Gastrocnemius medialis (tissue), 4 donors: Measurements from ENCODE around the gene SERPINE1. TPM values are rescaled to one million over a fixed set of nuclear protein-coding genes. Genes with fewer than 3 reads are reported as not detected.

Source experiments
- ATAC-seq, 2 donors: fragments of 150-250 bp; one replicate each; pipeline ENCODE4 v1.9.1; 2016
- DNase-seq, 2 donors: peaks; one replicate each; pipeline ENCODE4 v3.0.0-alpha.2; 2019
- H3K27ac ChIP-seq, 4 donors: fragments of 200-600 bp; sonication (generic); 1 replicate in 1 of 4; 2 replicates in 3 of 4; pipeline ENCODE4 v1.5.1; 2016 to 2018; ENCODE audit warnings: mild to moderate bottlenecking in 2 of 4, moderate library complexity in 1 of 4
- H3K27me3 ChIP-seq, 3 donors: fragments of 200-600 bp; sonication (generic) in 2 of 3; 1 replicate in 1 of 3; 2 replicates in 2 of 3; pipeline versions ENCODE4 v1.5.1 to v1.6.0; 2016 to 2019; ENCODE audit warnings: mild to moderate bottlenecking in 1 of 3, moderate library complexity in 1 of 3
- H3K36me3 ChIP-seq, 2 donors: fragments of 200-600 bp; sonication (generic) in 1 of 2; one replicate each; pipeline ENCODE4 v1.5.1; 2017 to 2018
- H3K4me1 ChIP-seq, 2 donors: fragments of 200-600 bp; sonication (generic) in 1 of 2; one replicate each; pipeline ENCODE4 v1.5.1; 2016 to 2017; ENCODE audit warnings: mild to moderate bottlenecking in 2 of 2
- H3K4me3 ChIP-seq, 4 donors: fragments of 200-600 bp; sonication (generic) in 3 of 4; 1 replicate in 1 of 4; 2 replicates in 3 of 4; pipeline ENCODE4 v1.5.1; 2016 to 2019; ENCODE audit warnings: mild to moderate bottlenecking in 2 of 4
- H3K9me3 ChIP-seq, 3 donors: fragments of 200-600 bp; sonication (generic) in 2 of 3; 1 replicate in 1 of 3; 2 replicates in 2 of 3; pipeline ENCODE4 v1.5.1; 2016 to 2019
- POLR2A ChIP-seq, 2 donors: fragments of 450-650 bp; IDR thresholded peaks; one replicate each; pipeline ENCODE4 v1.6.1; 2017; ENCODE audit warnings: antibody characterized with exemption in 2 of 2, mild to moderate bottlenecking in 2 of 2, moderate library complexity in 2 of 2
- in situ Hi-C, 4 donors: fragments of 200-750 bp; cut with MboI; loops; one replicate each; pipeline versions ENCODE4 v1.15.0 to v1.8.0; 2017; ENCODE audit warnings: low sequenced_read_pairs in 4 of 4
- intact Hi-C: fragments of 100-400 bp; cut with DNase I; formaldehyde crosslinking; loops from one replicate; pipeline ENCODE4 v1.15.1; 2023; ENCODE audit warnings: low total_unique reads
- total RNA-seq, 4 donors: library from RNA; depleted of rRNA; stranded (reverse); fragments of >200 nt; gene quantifications; one replicate each; pipeline versions ENCODE4 v1.1.0 to v1.2.3, GENCODE V29; 2016
- TF ChIP-seq, protein P1 (sequence below), 5 experiments: fragments of 450-650 bp in 3 of 5; fragments of 200-600 bp in 2 of 5; sonication (generic) in 2 of 5; IDR thresholded peaks in 4 of 5; conservative IDR thresholded peaks in 1 of 5; 1 replicate in 4 of 5; 2 replicates in 1 of 5; pipeline ENCODE4 v1.5.1; 2016 to 2019; ENCODE audit warnings: antibody characterized with exemption in 5 of 5, mild to moderate bottlenecking in 3 of 5, moderate library complexity in 3 of 5

Gene SERPINE1
- total RNA-seq, 4 donors from 2014 or later = 5.9 to 21.7 (median 12.3) TPM

DNA sequence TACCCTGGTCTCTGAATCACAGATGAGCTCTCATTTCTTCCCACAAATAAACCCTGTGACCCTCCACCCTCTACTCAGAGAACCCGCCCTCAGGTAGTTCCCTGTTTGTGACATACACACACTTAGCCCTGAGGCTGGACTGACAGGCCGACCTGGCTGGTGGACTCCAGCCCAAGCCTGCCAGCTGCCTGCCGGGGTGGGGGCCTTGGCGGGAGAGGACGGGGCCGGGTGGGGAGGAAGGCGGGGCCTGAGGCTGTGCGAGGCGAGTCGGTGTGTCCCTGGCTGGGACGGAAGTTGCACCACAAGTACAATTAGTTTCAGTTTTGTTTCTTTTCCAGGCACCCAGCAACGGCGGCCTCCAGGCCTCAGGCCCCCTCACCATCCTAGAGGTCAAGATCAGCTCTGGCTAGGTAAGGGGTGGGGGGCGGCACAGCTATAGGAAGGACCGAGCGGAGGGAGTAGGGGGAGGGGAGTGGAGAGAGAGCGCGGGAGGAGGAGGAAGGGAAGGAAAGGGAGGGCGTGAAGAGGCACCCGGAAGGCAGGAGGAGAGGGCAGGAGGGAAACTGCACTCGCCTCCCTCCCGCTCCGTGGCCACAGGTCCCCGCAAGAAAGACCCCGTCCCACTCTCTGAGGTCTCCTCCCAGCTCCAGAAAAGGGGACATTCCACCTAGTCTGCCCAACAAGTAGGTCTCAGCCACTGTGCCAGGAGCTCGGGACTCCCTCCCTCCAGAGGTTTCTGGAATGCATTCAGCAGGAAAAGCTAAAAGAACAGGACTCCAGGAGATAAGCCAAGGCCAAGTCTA, 41.5 kb upstream of the SERPINE1 start, which contains the start of gene TRIM56:
Gene TRIM56, plus strand, starts transcription at position 320 of the 803 bp plus-strand sequence. CDS start 1,832 bp downstream, outside the sequence.
- Histone ChIP-seq H3K9me3 (no peaks in the 10 kb centered on the region), H3K4me1 (peaks cover 15 to 18% of the 10 kb centered on the region in 2 donors), H3K27ac (peak within 1 kb of the TSS; percentile 90 to 94 (median 91)), H3K27me3 (no peaks in the 10 kb centered on the region), H3K36me3 (peaks cover 0 to 20% of the 10 kb centered on the region in 2 donors), H3K4me3 (peak within 1 kb of the TSS; percentile 74 to 87 (median 76))
- in situ Hi-C loops (loop anchor here in 1 of 4 donors (10.0 kb wide), 1 partner anchor 49 kb away; no protein-coding TSS in a partner anchor), intact Hi-C loops (loop anchor here (2.0 to 5.0 kb wide), 2 partner anchors 157 to 191 kb away; partner anchors contain the start of gene ACHE)
- TF ChIP-seq, protein P1, sequence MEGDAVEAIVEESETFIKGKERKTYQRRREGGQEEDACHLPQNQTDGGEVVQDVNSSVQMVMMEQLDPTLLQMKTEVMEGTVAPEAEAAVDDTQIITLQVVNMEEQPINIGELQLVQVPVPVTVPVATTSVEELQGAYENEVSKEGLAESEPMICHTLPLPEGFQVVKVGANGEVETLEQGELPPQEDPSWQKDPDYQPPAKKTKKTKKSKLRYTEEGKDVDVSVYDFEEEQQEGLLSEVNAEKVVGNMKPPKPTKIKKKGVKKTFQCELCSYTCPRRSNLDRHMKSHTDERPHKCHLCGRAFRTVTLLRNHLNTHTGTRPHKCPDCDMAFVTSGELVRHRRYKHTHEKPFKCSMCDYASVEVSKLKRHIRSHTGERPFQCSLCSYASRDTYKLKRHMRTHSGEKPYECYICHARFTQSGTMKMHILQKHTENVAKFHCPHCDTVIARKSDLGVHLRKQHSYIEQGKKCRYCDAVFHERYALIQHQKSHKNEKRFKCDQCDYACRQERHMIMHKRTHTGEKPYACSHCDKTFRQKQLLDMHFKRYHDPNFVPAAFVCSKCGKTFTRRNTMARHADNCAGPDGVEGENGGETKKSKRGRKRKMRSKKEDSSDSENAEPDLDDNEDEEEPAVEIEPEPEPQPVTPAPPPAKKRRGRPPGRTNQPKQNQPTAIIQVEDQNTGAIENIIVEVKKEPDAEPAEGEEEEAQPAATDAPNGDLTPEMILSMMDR (IDR thresholded peaks at IDR 0.05 in 4 of 5, conservative IDR thresholded peaks at IDR 0.05 in 1 of 5) = no peak
- peak in 1 of 2 donors; percentile 59 for TF ChIP-seq POLR2A (IDR thresholded peaks at IDR 0.05)
- ATAC-seq (peak; percentile 93 to 94), DNase-seq (peak; percentile 76 to 91)

DNA sequence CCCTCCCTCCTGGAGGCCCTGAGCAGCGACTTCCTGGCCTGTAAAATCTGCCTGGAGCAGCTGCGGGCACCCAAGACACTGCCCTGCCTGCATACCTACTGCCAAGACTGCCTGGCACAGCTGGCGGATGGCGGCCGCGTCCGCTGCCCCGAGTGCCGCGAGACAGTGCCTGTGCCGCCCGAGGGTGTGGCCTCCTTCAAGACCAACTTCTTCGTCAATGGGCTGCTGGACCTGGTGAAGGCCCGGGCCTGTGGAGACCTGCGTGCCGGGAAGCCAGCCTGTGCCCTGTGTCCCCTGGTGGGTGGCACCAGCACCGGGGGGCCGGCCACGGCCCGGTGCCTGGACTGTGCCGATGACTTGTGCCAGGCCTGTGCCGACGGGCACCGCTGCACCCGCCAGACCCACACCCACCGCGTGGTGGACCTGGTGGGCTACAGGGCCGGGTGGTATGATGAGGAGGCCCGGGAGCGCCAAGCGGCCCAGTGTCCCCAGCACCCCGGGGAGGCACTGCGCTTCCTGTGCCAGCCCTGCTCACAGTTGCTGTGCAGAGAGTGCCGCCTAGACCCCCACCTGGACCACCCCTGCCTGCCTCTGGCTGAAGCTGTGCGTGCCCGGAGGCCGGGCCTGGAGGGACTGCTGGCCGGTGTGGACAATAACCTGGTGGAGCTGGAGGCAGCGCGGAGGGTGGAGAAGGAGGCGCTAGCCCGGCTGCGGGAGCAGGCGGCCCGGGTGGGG, 39.4 kb upstream of the SERPINE1 start:
- in situ Hi-C loops (loop anchor here in 1 of 4 donors (10.0 kb wide), 1 partner anchor 47 kb away; no protein-coding TSS in a partner anchor), intact Hi-C loops (loop anchor here (5.0 kb wide), 1 partner anchor 155 kb away; no protein-coding TSS in a partner anchor)
- Histone ChIP-seq H3K4me1 (peaks cover 15 to 18% of the 10 kb centered on the region in 2 donors), H3K36me3 (peaks cover 0 to 20% of the 10 kb centered on the region in 2 donors), H3K27ac (peak overlapping the region in 2 of 4 donors; percentile 45 to 90), H3K9me3 (no peaks in the 10 kb centered on the region), H3K27me3 (no peaks in the 10 kb centered on the region), H3K4me3 (no peak overlapping the region)
- no peak for ATAC-seq
- TF ChIP-seq, protein P1 (IDR thresholded peaks at IDR 0.05 in 4 of 5, conservative IDR thresholded peaks at IDR 0.05 in 1 of 5) = no peak
- TF ChIP-seq POLR2A (IDR thresholded peaks at IDR 0.05) = no peak
- no peak for DNase-seq

DNA sequence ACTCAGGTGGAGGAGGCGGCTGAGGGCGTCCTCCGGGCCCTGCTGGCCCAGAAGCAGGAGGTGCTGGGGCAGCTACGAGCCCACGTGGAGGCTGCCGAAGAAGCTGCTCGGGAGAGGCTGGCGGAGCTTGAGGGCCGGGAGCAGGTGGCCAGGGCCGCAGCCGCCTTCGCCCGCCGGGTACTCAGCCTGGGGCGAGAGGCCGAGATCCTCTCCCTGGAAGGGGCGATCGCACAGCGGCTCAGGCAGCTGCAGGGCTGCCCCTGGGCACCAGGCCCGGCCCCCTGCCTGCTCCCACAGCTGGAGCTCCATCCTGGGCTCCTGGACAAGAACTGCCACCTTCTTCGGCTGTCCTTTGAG, 38.9 kb upstream of the SERPINE1 start:
- no peaks in the 10 kb centered on the region for H3K27me3 ChIP-seq
- peaks cover 0 to 20% of the 10 kb centered on the region in 2 donors for H3K36me3 ChIP-seq
- no peak overlapping the region for H3K27ac ChIP-seq
- in situ Hi-C loops (loop anchor here in 1 of 4 donors (10.0 kb wide), 1 partner anchor 47 kb away; no protein-coding TSS in a partner anchor), intact Hi-C loops (loop anchor here (5.0 kb wide), 1 partner anchor 154 kb away; no protein-coding TSS in a partner anchor)
- H3K4me1 ChIP-seq = peaks cover 15 to 18% of the 10 kb centered on the region in 2 donors
- ATAC-seq (no peak), DNase-seq (no peak)
- H3K9me3 ChIP-seq = no peaks in the 10 kb centered on the region
- no peak overlapping the region for H3K4me3 ChIP-seq
- TF ChIP-seq, protein P1 (IDR thresholded peaks at IDR 0.05 in 4 of 5, conservative IDR thresholded peaks at IDR 0.05 in 1 of 5) = no peak
- TF ChIP-seq POLR2A (IDR thresholded peaks at IDR 0.05) = no peak

DNA sequence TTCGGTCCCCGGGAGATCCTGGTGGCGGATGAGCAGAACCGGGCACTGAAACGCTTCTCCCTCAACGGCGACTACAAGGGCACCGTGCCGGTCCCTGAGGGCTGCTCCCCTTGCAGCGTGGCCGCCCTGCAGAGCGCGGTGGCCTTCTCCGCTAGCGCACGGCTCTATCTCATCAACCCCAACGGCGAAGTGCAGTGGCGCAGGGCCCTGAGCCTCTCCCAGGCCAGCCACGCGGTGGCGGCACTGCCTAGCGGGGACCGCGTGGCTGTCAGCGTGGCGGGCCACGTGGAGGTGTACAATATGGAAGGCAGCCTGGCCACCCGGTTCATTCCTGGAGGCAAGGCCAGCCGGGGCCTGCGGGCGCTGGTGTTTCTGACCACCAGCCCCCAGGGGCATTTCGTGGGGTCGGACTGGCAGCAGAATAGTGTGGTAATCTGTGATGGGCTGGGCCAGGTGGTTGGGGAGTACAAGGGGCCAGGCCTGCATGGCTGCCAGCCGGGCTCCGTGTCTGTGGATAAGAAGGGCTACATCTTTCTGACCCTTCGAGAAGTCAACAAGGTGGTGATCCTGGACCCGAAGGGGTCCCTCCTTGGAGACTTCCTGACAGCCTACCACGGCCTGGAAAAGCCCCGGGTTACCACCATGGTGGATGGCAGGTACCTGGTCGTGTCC, 37.9 kb upstream of the SERPINE1 start:
- ATAC-seq = no peak
- in situ Hi-C loops (loop anchor here in 1 of 4 donors (10.0 kb wide), 1 partner anchor 46 kb away; no protein-coding TSS in a partner anchor), intact Hi-C loops (loop anchor here (5.0 kb wide), 1 partner anchor 153 kb away; no protein-coding TSS in a partner anchor)
- TF ChIP-seq POLR2A (IDR thresholded peaks at IDR 0.05) = no peak
- TF ChIP-seq, protein P1 (IDR thresholded peaks at IDR 0.05 in 4 of 5, conservative IDR thresholded peaks at IDR 0.05 in 1 of 5) = no peak
- H3K27me3 ChIP-seq = no peaks in the 10 kb centered on the region
- no peak overlapping the region for H3K4me3 ChIP-seq
- no peaks in the 10 kb centered on the region for H3K9me3 ChIP-seq
- H3K4me1 ChIP-seq = peaks cover 15 to 18% of the 10 kb centered on the region in 2 donors
- peaks cover 0 to 20% of the 10 kb centered on the region in 2 donors for H3K36me3 ChIP-seq
- DNase-seq = no peak
- no peak overlapping the region for H3K27ac ChIP-seq
